ENCODE data around the gene BCAS1.

DNA sequence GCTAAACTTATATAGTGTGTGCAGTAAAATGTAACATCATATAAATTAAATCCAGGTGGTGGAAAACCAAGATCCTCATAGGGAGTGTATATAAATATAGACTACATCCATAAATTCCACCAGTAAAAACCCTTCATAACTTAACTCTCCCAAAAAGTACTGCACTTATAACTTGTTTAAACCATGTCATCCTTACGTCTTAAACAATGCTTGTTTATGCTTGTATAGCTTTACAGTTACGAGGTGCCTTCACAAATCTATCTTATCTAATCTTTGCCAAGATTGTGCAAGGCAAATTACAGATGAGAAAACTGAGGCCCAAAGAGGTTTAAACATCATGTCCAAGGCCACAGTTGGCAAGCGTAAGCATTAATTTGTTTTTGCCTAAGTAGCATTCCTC lies 71.3 kb downstream of the BCAS1 start:
- TF ChIP-seq GATA2 (IDR thresholded peaks at IDR 0.05; ENCODE audit: low read depth, low read length) = no peak
- no peak for TF ChIP-seq GATA3 (IDR thresholded peaks at IDR 0.05; ENCODE audit: low read depth, low read length)

All from SH-SY5Y (cell line).